Kidney (tissue), 14 donors: ENCODE results near the gene ITPR1. TPM values are rescaled to one million over a fixed set of nuclear protein-coding genes. Genes with fewer than 3 reads are reported as not detected.

Source experiments
- DNase-seq, 5 donors: peaks; one replicate each; pipeline ENCODE4 v3.0.0-alpha.2; 2013 to 2020
- FAIRE-seq: peaks from 2 replicates; lab custom pipeline; 2012; peaks lifted over from hg19 to GRCh38; lab: Jason Lieb, UNC
- H3K27ac ChIP-seq, 2 donors: one replicate each; pipeline ENCODE4 v1.7.0; 2013; ENCODE audit warnings: low read depth in 2 of 2, low read length in 2 of 2, inconsistent platforms in 1 of 2
- H3K27me3 ChIP-seq: one replicate; pipeline ENCODE4 v1.7.1; 2013; ENCODE audit warnings: low read length, inconsistent platforms; ENCODE audit not compliant: control insufficient read depth, insufficient read depth
- H3K36me3 ChIP-seq, 3 donors: one replicate each; pipeline versions ENCODE4 v1.7.0 to v1.7.1; 2013; ENCODE audit warnings: low read length in 3 of 3, control low read depth in 1 of 3, inconsistent platforms in 1 of 3; ENCODE audit not compliant: insufficient read depth in 3 of 3, control insufficient read depth in 2 of 3
- H3K4me1 ChIP-seq, 3 donors: one replicate each; pipeline versions ENCODE4 v1.7.0 to v1.7.1; 2013; ENCODE audit warnings: low read length in 3 of 3, inconsistent platforms in 1 of 3, low read depth in 1 of 3; ENCODE audit not compliant: control insufficient read depth in 2 of 3, insufficient read depth in 2 of 3
- H3K4me3 ChIP-seq, 3 donors: one replicate each; pipeline versions ENCODE4 v1.7.0 to v1.8.1; 2013; ENCODE audit warnings: low read length in 3 of 3, control low read depth in 1 of 3, inconsistent platforms in 1 of 3
- H3K9ac ChIP-seq, 3 donors: one replicate each; pipeline versions ENCODE4 v1.7.0 to v1.7.1; 2013; ENCODE audit warnings: low read length in 3 of 3, control low read depth in 1 of 3, inconsistent platforms in 1 of 3
- H3K9me3 ChIP-seq, 3 donors: one replicate each; pipeline versions ENCODE4 v1.7.0 to v1.7.1; 2013; ENCODE audit warnings: low read length in 3 of 3, control low read depth in 1 of 3, inconsistent platforms in 1 of 3; ENCODE audit not compliant: control insufficient read depth in 2 of 3, insufficient read depth in 1 of 3
- CTCF ChIP-seq: IDR thresholded peaks from 3 replicates; pipeline ENCODE4 v1.5.1; 2012; ENCODE audit warnings: mild to moderate bottlenecking, moderate library complexity, borderline replicate concordance; ENCODE audit not compliant: insufficient read depth; ENCODE audit errors: extremely low read depth
- intact Hi-C: fragments of 100-400 bp; cut with DNase I; formaldehyde crosslinking; loops from one replicate; pipeline ENCODE4 v1.11.1; 2022
- polyA plus RNA-seq: library from polyadenylated mRNA; stranded (reverse); fragments of 350-450 nt; fragmentation: Illumina TruSeq; extraction: RNeasy Lipid Tissue Mini Kit (QIAGEN cat#74804); gene quantifications from one replicate; pipeline ENCODE4 v1.2.3, GENCODE V29; 2014; ENCODE audit warnings: low read depth, low replicate concordance; ENCODE audit not compliant: insufficient read depth
- total RNA-seq: library from RNA; stranded (reverse); fragmentation: NEBNext Ultra II Directional; extraction: Animal tissue kit (Norgen Biotek cat#: 25700); gene quantifications from one replicate; pipeline ENCODE4 v1.2.1, GENCODE V29; 2021
- donor health status: control.
- donor health status: control.
- donor health status: control.
- donor health status: control.
- donor health status: control.
- donor health status: DM: yes; HTN: yes; CAD: no.
- donor health status: Normal renal cell carcinoma (clear cell type).

Gene ITPR1
- total and polyA plus RNA-seq, 2 donors from 2014 or later = 30.2 to 81.2 TPM

GRCh38 chr3:4814305-4814903, 321.3 kb downstream of the ITPR1 start:
- FAIRE-seq = no peak

GRCh38 chr3:4814904-4815574, 321.9 kb downstream of the ITPR1 start:
- FAIRE-seq (no peak), DNase-seq (no peak)

More at GRCh38 chr3:4814305-4814903, 321.3 kb downstream of the ITPR1 start:
- Histone ChIP-seq H3K4me1 (peaks cover 0 to 14% (median 7%) of the 10 kb centered on the region in 3 donors), H3K27me3 (no peaks in the 10 kb centered on the region), H3K36me3 (peaks cover 6 to 22% (median 14%) of the 10 kb centered on the region in 3 donors), H3K9me3 (peaks cover 0 to 8% (median 0%) of the 10 kb centered on the region in 3 donors), H3K4me3 (no peak overlapping the region), H3K9ac (no peak overlapping the region), H3K27ac (no peak overlapping the region)
- TF ChIP-seq CTCF = no peak
- intact Hi-C loops = no loop called here
- peak in 2 of 5 donors; percentile 39 to 82 for DNase-seq

GRCh38 chr3:4816306-4816705, 323.2 kb downstream of the ITPR1 start:
- FAIRE-seq (no peak), DNase-seq (no peak)
- H3K4me1 ChIP-seq = peaks cover 0 to 7% (median 2%) of the 10 kb centered on the region in 3 donors
- H3K9me3 ChIP-seq = peaks cover 0 to 8% (median 0%) of the 10 kb centered on the region in 3 donors
- H3K27ac ChIP-seq = no peak overlapping the region
- H3K4me3 ChIP-seq = no peak overlapping the region
- TF ChIP-seq CTCF = no peak
- intact Hi-C loops = no loop called here
- H3K27me3 ChIP-seq = no peaks in the 10 kb centered on the region
- H3K36me3 ChIP-seq = peaks cover 6 to 22% (median 14%) of the 10 kb centered on the region in 3 donors
- no peak overlapping the region for H3K9ac ChIP-seq

More at GRCh38 chr3:4814904-4815574, 321.9 kb downstream of the ITPR1 start:
- intact Hi-C loops = no loop called here
- peaks cover 6 to 22% (median 14%) of the 10 kb centered on the region in 3 donors for H3K36me3 ChIP-seq
- H3K9ac ChIP-seq = no peak overlapping the region
- H3K4me1 ChIP-seq = peaks cover 0 to 9% (median 3%) of the 10 kb centered on the region in 3 donors
- no peaks in the 10 kb centered on the region for H3K27me3 ChIP-seq
- H3K9me3 ChIP-seq = peaks cover 0 to 8% (median 0%) of the 10 kb centered on the region in 3 donors
- no peak overlapping the region for H3K27ac ChIP-seq
- no peak for TF ChIP-seq CTCF
- no peak overlapping the region for H3K4me3 ChIP-seq
